ENCODE measurements around the gene P4HB. TPM values are rescaled to one million over a fixed set of nuclear protein-coding genes. Genes with fewer than 3 reads are reported as not detected.
A peak's percentile ranks its signal among the peaks of the same experiment; 100 is the strongest.

Gene P4HB
- total and polyA plus RNA-seq, 10 of the 15 experiments (the other 5 are each of a cell fraction or from before 2014, with no cell fraction given) = 4.7 to 549 (median 361) TPM

GRCh38 chr17:81867170-81867990 is 7.0 kb upstream of the P4HB start (continued):
- TF ChIP-seq TCF3 (IDR thresholded peaks at IDR 0.05; ENCODE audit: borderline replicate concordance, insufficient read depth, low read depth, low read length) (peak; percentile 81; the same call in 1 of the 2 replicates), RCOR1 (conservative IDR thresholded peaks at IDR 0.05; ENCODE audit: low read depth, low read length) (no peak), FOS (IDR thresholded peaks at IDR 0.05; ENCODE audit: borderline replicate concordance, extremely low read depth, insufficient read length) (no peak), RBBP5 (conservative IDR thresholded peaks at IDR 0.05) (no peak), NFYB (IDR thresholded peaks at IDR 0.05; ENCODE audit: insufficient read depth, low read depth, low read length) (no peak), FOXK2 (IDR thresholded peaks at IDR 0.05) (no peak), TCF7 (IDR thresholded peaks at IDR 0.05; ENCODE audit: borderline replicate concordance) (no peak), PRDM15 (CRISPR knock-in tag; IDR thresholded peaks at IDR 0.05) (no peak), ZZZ3 (IDR thresholded peaks at IDR 0.05; ENCODE audit: control insufficient read depth, insufficient read length, low read depth) (no peak), SREBF1 (IDR thresholded peaks at IDR 0.05; ENCODE audit: low read length) (no peak), ZNF274 (IDR thresholded peaks at IDR 0.05; ENCODE audit: insufficient read depth, insufficient read length) (no peak), GABPA (IDR thresholded peaks at IDR 0.05; ENCODE audit: low read depth) (no peak), NR2C2 (IDR thresholded peaks at IDR 0.05; ENCODE audit: borderline replicate concordance, control insufficient read depth, insufficient read length, low read depth) (no peak), SREBF2 (IDR thresholded peaks at IDR 0.05; ENCODE audit: low read length) (no peak), EZH2 (IDR thresholded peaks at IDR 0.05; ENCODE audit: borderline replicate concordance, control insufficient read depth, low read depth, low read length) (no peak)
- TF ChIP-seq, protein P1, sequence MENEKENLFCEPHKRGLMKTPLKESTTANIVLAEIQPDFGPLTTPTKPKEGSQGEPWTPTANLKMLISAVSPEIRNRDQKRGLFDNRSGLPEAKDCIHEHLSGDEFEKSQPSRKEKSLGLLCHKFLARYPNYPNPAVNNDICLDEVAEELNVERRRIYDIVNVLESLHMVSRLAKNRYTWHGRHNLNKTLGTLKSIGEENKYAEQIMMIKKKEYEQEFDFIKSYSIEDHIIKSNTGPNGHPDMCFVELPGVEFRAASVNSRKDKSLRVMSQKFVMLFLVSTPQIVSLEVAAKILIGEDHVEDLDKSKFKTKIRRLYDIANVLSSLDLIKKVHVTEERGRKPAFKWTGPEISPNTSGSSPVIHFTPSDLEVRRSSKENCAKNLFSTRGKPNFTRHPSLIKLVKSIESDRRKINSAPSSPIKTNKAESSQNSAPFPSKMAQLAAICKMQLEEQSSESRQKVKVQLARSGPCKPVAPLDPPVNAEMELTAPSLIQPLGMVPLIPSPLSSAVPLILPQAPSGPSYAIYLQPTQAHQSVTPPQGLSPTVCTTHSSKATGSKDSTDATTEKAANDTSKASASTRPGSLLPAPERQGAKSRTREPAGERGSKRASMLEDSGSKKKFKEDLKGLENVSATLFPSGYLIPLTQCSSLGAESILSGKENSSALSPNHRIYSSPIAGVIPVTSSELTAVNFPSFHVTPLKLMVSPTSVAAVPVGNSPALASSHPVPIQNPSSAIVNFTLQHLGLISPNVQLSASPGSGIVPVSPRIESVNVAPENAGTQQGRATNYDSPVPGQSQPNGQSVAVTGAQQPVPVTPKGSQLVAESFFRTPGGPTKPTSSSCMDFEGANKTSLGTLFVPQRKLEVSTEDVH (IDR thresholded peaks at IDR 0.05; ENCODE audit: low read depth, partially characterized antibody) = no peak
- TF ChIP-seq, protein P2, sequence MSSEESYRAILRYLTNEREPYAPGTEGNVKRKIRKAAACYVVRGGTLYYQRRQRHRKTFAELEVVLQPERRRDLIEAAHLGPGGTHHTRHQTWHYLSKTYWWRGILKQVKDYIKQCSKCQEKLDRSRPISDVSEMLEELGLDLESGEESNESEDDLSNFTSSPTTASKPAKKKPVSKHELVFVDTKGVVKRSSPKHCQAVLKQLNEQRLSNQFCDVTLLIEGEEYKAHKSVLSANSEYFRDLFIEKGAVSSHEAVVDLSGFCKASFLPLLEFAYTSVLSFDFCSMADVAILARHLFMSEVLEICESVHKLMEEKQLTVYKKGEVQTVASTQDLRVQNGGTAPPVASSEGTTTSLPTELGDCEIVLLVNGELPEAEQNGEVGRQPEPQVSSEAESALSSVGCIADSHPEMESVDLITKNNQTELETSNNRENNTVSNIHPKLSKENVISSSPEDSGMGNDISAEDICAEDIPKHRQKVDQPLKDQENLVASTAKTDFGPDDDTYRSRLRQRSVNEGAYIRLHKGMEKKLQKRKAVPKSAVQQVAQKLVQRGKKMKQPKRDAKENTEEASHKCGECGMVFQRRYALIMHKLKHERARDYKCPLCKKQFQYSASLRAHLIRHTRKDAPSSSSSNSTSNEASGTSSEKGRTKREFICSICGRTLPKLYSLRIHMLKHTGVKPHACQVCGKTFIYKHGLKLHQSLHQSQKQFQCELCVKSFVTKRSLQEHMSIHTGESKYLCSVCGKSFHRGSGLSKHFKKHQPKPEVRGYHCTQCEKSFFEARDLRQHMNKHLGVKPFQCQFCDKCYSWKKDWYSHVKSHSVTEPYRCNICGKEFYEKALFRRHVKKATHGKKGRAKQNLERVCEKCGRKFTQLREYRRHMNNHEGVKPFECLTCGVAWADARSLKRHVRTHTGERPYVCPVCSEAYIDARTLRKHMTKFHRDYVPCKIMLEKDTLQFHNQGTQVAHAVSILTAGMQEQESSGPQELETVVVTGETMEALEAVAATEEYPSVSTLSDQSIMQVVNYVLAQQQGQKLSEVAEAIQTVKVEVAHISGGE (CRISPR knock-in tag; IDR thresholded peaks at IDR 0.05) = 0 out of 2 replicates have a peak, but pooled peaks have one; percentile 3
- TF ChIP-seq, protein P3, sequence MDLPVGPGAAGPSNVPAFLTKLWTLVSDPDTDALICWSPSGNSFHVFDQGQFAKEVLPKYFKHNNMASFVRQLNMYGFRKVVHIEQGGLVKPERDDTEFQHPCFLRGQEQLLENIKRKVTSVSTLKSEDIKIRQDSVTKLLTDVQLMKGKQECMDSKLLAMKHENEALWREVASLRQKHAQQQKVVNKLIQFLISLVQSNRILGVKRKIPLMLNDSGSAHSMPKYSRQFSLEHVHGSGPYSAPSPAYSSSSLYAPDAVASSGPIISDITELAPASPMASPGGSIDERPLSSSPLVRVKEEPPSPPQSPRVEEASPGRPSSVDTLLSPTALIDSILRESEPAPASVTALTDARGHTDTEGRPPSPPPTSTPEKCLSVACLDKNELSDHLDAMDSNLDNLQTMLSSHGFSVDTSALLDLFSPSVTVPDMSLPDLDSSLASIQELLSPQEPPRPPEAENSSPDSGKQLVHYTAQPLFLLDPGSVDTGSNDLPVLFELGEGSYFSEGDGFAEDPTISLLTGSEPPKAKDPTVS (IDR thresholded peaks at IDR 0.05; ENCODE audit: low read depth, low read length) = no peak
